Stimulated activated CD8-positive, alpha-beta memory T cell treated with anti-CD3 and anti-CD28 coated beads, Interleukin-7, amount 100 ng/mL, for 4 hours (primary cell): Measurements from ENCODE around the gene TUBGCP3.

Source experiments
- DNase-seq, 2 donors: peaks; one replicate each; pipeline ENCODE4 v3.0.0-alpha.2; 2020; ENCODE audit warnings: low read depth in 2 of 2

TUBGCP3 gene

DNA sequence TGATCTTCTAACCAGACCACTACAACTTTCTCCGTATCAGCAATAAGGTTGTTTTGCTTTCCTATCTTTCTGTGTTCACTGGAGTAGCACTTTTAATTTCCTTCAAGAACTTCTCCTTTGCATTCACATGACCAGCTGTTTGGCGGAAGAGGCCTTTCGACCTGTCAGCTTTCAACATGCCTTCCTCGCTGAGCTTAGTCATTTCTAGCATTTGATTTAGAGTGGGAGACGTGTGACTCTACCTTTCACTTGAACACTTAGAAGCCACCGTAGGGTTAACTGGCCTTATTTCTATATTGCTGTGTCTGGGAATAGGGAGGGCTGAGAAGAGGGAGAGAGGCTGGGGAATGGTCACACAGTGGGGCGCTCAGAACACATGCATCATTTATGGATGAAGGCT lies 104.7 kb downstream of the TUBGCP3 start:
- no peak for DNase-seq

DNA sequence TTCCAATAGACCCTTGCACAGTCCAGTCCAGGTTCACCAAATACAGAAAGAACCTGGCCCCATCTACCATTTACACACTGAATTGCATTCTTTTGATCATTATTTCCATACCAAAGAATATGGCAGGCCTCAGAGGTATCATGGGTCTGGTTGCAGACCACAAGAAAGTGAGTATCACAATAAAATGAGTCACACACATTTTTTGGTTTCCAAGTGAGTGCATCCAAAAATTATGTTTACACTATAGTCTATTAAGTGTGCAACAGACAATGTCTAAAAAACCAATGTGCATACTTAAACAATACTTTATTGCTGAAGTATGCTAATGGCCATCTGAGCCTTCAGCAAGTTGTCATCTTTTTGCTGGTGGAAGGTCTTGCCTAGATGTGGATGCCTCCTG lies 106.5 kb downstream of the TUBGCP3 start:
- DNase-seq, result no peak

DNA sequence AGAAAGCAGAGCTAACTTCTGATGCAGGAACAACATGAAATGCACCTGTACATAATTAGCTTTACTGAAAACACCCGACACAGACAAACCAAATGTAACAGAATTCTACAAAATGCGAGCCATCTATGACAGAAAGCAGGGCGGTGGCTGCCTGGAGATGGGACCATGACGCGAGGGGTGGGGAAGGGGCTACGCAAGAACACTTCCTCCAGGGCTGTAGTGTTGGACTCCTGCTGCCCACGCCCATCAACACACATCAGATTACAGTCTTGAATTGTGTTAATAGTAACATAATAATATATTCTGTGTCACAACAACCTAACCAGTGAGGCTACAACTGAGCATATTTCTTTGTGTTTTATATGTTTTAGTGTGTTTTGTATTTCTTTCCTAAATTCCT lies 108.6 kb downstream of the TUBGCP3 start:
- DNase-seq, result no peak

DNA sequence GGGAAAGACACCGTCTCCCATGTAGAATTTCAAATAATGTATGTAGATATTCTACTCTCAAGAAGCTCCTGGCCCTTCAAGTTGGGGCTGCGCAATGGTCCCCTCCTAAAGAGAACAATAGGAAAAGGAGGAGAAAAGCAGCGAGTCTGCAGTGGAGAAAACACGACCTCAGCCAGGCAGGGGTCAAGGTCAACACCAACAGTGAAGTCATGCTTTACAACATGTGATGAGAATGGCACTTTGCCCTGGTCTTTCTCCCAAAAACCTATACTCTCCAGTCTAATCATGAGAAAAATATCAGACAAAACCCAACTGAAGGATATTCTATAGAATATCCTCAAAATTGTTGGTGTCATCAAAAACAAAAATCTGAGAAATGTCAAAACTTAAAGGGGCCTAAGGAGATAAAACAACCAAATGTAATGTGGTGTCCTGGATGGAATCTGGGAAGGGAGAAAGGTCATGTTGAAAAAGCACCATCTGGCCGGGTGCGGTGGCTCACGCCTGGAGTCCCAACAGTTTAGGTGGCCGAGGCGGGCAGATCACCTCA lies 110.8 kb downstream of the TUBGCP3 start:
- DNase-seq, result no peak

DNA sequence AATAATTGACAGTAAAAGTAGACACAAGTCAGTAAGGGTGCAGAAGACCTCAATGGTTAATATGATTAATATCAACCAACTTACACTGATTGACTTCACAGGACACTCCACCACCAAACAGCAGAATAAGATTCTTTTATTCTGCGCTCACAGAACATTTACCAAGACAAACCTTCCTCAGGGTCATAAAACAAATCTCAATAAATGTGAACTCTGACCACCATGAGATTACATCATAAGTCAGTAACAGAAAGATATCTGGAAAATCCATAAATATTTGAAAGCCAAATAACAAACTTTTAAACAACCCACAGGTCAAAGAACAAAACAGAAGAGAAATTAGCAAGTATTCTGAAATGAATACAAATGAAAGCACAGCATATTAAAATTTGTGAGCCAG lies 112.1 kb downstream of the TUBGCP3 start:
- no peak for DNase-seq

DNA sequence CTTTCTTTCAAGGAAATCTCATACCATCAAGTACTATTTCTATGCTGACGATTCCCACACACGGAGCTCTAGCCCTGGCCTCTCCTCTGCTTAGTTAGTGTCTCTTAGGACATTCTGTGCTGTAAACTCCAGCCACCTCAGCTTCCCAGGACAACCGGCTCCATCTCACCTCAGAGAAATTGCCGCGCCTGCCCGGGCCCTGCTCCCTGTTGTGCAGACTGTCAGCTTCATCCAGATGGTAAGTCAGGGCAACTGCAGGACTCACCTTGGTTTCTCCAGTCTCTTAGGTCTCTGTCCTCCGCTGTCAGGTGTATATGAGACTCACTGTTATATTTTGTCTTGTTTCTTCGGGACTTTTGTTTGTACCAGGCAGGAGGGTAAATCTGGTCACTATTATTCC lies 113.1 kb downstream of the TUBGCP3 start:
- DNase-seq, result no peak

DNA sequence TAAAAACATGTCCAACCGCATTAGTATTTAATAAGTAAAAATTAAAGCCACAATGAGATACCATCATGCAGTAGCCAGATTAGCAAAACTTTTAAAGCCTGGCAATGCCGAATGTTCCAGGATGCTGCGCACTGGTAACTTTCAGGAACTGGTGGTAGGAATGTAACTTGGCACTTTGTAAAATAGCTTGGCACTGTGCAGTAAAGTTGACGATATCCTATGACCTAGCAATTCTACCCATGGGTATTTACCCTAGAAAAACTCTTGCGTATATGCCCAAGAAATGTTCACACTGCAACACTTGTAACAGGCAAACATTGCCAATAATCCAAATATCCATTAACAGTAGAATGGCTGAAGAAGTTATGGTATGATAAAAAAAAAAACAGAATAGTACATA lies 114.1 kb downstream of the TUBGCP3 start:
- no peak for DNase-seq

DNA sequence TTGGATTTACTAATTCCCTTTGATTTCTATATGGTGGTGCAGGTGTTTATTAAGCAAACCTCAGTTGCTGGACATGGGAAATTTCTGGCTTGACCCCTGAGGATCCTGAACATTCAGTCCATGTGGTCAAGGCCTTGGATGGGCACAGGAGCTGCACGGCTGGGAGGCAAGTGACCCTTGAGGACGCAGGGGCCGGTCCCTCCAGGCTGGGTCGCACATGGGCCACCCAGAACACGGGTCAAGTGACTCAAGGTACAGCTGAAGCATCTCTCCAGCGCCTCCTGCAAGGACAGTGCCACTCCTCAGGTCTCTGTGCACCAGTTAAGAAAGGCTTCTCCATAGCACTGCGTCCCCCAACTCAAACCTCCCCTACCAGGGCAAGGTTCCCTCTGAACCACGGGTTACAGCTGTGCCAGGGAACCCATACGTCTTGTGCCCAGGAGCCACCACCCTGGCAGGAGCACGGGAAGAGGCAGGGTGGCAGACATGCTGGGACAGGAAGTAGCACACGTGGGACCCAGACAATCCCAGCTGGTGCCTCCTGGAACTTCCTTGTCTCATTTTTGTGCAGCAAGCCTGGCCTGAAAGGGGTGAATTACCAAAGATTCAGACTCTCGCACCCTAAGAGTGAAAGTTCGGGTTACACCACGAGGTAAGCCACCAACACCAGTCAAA lies 118.7 kb downstream of the TUBGCP3 start:
- no peak for DNase-seq

DNA sequence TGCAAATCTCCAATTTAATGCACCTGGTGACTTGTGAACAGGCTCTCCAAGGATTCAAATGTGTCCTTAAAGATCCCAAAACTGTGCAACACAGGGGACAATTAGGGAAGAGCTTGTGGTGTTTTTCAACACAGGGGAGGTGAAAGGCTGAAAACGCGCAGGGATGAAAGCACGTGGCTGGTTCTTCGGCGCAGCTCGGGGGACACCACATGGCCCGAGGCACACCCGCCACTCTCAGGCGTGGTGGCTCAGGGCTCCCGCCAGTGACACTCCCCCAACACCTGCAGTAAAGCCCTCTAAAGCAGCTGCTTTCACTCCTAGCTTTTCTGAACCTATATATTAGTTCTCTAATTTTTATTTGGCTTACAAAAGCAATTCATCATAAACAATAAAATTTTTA lies 119.9 kb downstream of the TUBGCP3 start:
- no peak for DNase-seq

DNA sequence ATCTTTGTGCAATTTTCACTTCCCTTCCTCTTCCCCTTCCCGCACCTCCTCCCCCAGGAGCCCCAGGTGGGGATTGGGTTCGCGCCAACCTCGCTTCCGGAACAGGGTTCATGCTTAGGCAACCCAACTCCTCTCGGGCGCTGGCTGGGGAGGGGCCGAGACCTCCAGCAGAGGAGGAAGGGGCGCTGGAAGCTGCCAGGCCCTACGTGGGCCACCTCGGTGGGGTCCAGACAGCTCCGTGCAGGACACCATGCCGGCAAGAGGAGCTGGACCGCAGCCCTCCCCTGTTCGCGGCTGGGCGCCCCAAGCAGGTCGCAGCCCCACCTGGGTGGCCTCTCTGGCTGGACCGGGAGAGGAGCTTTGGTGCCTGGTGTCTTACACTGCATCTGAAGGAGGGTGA lies 120.7 kb downstream of the TUBGCP3 start:
- no peak for DNase-seq

DNA sequence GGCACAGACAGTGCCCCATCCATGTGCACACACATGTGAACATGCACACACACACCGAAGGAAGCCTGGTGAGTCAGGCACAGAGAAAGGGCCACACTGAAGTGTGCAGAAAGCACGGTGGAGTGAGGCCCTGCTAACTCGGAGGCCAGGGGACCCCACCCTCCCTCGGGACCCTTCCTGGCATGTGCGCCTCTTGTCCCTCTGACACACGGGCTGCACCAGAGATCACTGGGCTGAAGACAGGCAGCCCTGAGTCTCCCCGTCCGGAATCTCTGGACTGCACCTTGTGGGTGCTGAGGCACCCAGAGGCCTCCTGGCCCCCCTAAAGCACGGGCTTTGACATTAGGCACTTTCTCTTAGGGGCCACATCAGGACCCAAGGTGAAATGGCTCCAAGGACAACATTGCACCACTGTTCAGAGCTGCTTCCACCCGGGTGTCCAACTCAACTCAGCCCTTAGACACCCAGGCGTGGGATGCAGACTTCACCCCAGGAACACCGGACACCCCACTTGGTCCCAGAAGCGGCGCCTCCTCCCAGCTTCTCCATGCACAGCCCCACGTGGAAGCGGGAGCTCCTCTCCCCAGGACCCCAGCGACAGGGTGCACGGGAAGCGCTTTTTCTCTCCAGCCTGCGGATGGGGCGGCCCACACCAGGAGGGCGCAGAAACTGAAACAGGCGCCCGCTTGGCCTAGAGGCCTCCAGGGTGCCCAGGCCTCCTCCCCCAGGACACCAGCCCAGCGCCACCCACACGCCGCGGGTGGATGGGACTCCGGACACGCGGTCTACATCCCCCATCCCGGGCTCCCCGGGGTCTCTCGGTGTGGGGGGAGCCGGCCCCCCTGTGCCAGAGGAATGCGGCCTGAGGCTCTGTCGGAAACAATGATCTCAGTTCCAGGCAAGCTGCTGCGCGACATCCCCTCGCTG lies 121.6 kb downstream of the TUBGCP3 start:
- DNase-seq, result no peak

DNA sequence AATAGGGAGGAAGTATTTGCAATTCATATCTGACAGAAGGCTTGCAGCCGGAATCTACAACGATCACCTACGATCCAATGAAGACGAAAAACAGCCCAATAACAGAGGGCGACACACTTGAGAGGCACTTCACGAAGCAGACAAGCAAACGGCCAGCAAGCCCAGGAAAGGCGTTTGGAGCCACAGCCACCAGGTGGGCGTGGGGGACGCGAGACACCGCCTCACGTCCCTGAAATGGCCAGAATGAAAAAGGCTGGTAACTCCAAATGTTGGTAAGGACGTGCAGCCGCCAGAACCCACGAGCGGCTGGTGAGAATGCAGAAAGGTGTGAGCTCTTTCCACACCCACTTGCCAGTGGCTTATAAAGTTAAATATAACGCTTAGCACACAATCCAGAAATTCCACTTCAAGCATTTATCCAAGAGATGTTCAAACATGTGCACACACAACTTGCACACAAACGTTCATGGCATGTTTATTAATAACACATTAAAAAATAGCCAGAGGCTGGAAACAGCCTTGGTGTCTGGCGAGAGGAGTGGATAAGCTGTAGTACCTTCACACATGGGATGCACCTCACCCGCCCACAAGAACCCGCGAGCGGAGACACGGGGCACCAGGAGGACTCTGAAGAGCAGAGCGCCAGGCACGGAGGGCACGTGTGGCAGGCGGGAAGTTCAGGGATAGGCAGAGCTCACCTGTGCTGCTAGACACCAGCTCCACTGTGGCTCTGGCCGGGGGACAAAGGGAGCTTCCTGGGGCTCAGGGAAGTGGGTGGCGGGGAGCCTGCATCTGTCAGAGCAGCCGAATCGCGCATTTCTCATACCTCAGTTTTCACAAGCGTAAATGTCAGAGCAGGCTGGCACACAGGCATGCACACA lies 122.5 kb downstream of the TUBGCP3 start:
- no peak for DNase-seq

DNA sequence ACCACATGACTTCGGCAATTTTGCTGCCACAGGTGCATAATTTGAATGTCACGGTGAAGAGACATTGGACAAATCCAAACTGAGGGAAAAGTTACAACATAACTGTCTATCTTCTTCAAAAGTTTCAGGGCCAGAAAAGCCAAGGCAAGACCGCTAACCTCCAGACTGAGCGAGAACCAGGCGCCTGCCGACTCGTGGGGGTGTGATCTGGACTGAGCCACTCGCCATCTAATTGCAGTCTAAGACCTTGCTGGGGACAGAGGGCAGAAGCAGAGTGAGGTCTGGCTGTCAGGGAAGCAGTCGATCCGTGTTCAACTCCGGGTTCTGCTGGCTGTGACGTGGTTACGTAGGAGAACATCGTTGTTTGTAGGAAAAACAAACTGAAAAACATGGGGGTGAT lies 123.2 kb downstream of the TUBGCP3 start:
- DNase-seq, result no peak

DNA sequence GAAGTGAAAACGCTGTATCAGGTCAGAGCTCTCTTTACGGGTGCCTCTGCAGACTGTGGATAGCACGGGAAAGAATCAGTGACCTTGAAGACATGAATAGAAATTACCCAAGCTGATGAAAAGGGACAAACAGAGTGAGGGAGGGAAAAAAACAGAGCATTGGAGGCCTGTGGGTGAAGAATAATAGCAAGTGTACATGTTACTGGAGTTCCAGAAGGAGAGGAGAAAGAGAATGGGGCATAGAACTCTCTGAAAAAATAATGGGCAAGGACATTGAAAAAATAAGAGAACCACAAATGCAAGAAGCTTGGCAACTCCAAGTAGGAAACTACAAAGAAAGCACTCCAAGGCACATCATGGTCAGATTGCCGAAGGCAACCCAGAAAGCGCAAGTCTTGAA lies 125.5 kb downstream of the TUBGCP3 start:
- DNase-seq, result no peak

DNA sequence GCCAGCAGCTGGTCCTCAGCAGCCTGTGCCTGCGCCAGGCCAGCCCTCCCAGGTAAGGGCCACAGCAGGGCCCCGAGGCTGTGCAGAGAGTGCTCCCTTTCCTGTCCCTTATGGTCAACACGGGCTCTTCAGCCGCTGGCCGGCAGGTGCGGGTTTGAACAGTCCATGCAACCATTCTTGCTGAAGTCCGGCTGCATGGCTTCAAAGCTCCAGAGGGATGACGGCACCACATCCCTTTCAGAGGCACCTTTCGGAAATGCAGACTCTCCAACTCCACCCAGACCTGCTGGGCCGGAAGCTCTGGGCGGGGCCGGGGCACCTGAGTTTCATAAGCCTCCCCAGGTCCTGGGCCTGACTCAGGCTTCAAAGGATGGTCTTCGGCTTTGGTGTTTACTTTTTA lies 130.5 kb downstream of the TUBGCP3 start:
- DNase-seq, result no peak

DNA sequence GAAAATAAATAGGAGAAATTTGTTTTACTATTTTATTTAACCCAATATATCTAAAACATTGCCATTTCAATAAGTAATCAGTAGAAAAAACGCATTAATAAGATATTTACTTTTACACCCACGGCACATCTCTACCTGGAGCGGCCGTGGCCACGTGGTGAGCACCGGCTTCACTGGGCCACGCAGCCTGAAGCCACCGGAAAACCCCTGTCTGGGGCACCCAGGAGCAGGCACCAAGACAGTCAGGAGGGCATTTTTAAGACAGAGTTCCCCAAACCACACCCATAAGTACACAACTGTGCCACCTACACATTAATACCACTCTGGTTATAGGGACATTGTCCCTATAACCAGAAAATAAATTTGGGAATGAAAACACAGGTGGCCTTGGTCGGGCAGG lies 130.9 kb downstream of the TUBGCP3 start:
- DNase-seq, result no peak

DNA sequence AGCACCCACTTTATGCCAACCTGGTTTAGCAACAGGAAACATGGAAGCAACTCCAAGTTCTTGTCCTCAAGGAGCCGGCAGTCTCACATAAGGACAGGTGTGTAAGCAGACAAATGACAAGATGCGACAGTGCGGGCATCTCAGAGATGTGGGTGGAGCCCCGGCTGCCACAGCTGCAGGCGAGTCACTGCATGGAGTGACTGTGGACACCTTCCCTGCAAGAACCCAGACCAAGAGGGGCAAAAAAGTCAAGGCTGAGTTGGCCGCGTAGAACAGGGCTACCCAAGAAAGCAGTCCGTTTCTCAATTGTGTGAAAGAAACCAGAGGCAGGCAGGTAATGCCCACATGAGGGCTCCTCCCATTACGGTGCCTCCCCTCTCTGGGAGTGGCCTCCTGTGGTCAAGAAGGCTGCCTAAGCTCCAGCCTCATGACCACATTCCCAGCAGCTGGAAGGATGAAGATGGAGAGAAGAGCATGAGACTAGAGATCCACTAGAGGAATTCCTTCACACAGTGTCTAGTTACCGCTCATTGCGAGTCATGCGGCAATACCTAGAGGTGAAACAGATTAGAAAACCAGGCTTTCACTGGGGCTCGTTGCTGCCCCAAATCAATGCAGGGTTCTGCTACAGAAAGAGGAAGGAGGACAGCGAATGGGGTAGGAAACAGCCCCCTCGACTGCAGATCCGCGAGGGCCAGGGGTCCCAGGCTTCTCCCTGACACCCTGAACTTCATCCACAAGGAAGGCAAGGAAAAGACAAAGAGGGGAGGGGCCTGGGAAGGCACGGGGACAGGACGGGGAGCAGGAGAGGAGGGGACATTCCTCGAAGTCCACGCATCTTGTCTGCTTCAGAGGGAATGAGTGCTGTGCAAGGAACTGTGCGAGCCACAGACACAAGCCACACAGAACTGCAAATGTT lies 131.6 kb downstream of the TUBGCP3 start:
- no peak for DNase-seq

DNA sequence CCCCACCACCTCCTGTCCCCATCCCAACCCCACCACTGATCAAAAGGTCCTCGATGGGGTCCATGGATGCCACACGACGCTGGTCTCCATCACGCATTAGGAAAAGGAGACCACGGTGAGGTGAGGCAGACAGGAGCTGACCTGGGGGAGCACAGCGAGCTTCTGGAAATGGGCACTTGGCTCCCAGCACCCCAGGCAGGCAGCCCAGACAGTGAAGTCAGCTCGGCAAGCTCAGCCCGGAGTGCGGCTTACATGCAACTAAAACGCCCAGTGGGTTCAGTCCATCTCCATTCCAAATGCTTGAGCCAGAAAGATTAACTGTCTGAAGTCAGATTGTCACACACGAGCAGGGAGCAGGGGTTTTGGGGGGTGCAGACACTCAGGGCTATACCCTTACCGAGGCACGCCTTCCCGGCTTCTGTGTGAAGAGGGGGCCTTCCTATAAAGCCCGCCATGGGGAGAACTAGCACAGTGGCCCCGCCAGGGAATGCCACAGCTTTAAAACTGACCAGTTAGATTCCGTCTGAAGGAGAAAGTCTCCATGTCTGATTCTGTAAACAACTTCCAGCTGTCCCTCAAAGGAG lies 132.4 kb downstream of the TUBGCP3 start:
- DNase-seq, result no peak

DNA sequence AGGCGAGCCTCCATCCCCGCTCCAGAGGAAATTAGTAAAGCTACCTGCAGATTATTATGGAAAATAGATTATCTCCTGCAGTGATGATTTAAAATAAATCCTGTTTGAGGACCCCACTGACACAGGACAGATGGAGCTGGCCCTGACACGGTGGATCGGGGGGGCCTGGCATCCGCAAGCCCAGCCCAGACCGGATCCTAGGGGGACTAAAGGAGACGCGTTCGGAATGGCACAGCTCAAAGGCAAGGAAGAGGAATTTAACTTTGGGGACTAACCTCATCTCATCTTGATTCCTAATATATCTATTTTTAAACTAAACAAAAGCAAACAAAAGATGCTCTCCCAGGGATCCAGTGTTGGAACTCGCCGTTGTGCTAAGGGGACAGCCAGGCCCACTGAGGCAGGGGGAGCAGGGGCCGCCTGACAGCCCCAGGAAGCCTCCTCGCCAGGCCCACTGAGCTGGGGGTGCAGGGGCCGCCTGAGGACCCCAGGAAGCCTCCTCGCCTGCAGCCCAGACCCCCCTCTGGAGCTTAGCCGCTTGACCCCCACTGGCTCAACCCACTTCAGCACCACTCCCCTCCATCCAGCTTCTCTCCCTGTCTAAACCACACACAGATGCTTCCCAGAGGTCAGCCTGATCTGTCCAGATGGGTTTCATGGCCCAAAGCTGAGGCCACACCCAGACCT lies 133.2 kb downstream of the TUBGCP3 start:
- DNase-seq, result no peak
